Measurements from ENCODE around the gene LDB3.

- TF ChIP-seq FOXM1 (IDR thresholded peaks at IDR 0.05; ENCODE audit: borderline replicate concordance) (no peak), FOXK2 (IDR thresholded peaks at IDR 0.05) (no peak), HDGF (IDR thresholded peaks at IDR 0.05; ENCODE audit: borderline replicate concordance) (no peak), BHLHE40 (IDR thresholded peaks at IDR 0.05; ENCODE audit: borderline replicate concordance) (no peak), SUZ12 (IDR thresholded peaks at IDR 0.05) (no peak), ELF4 (IDR thresholded peaks at IDR 0.05) (no peak)
Observed at GRCh38 chr10:86652361-86653202, 15.7 kb upstream of the LDB3 start.

Data from HEK293T (cell line).